ENCODE measurements around the gene LYPLAL1.

Gene LYPLAL1

GRCh38 chr1:219173758-219174459 lies at the start of gene LYPLAL1:
Gene LYPLAL1, plus strand, starts transcription at chr1:219173878. Its CDS starts 13 bp downstream, at chr1:219173891.
- DNase-seq (ENCODE audit: low read depth) = peak; percentile 85

- no peak for DNase-seq (ENCODE audit: low read depth)
Measured at GRCh38 chr1:219124163-219124562, 49.5 kb upstream of the LYPLAL1 start.

- no peak for DNase-seq (ENCODE audit: low read depth)
Measured at GRCh38 chr1:219125342-219125741, 48.3 kb upstream of the LYPLAL1 start.

- no peak for DNase-seq (ENCODE audit: low read depth)
Measured at GRCh38 chr1:219126377-219126776, 47.3 kb upstream of the LYPLAL1 start.

- no peak for DNase-seq (ENCODE audit: low read depth)
Measured at GRCh38 chr1:219128957-219129356, 44.7 kb upstream of the LYPLAL1 start.

GRCh38 chr1:219130366-219130935 lies 43.2 kb upstream of the LYPLAL1 start:
- no peak for DNase-seq (ENCODE audit: low read depth)

GRCh38 chr1:219132939-219133338 lies 40.7 kb upstream of the LYPLAL1 start:
- no peak for DNase-seq (ENCODE audit: low read depth)

- DNase-seq (ENCODE audit: low read depth) = no peak
Measured at GRCh38 chr1:219138747-219139146, 34.9 kb upstream of the LYPLAL1 start.

- no peak for DNase-seq (ENCODE audit: low read depth)
Measured at GRCh38 chr1:219140303-219140877, 33.3 kb upstream of the LYPLAL1 start.

- no peak for DNase-seq (ENCODE audit: low read depth)
Measured at GRCh38 chr1:219143735-219144134, 29.9 kb upstream of the LYPLAL1 start.

- no peak for DNase-seq (ENCODE audit: low read depth)
Measured at GRCh38 chr1:219144658-219145315, 28.9 kb upstream of the LYPLAL1 start.

GRCh38 chr1:219147571-219148019 lies 26.1 kb upstream of the LYPLAL1 start:
- no peak for DNase-seq (ENCODE audit: low read depth)

GRCh38 chr1:219149009-219149577 lies 24.6 kb upstream of the LYPLAL1 start:
- DNase-seq (ENCODE audit: low read depth) = no peak

- DNase-seq (ENCODE audit: low read depth) = no peak
Measured at GRCh38 chr1:219149953-219150352, 23.7 kb upstream of the LYPLAL1 start.

- no peak for DNase-seq (ENCODE audit: low read depth)
Measured at GRCh38 chr1:219150913-219151312, 22.8 kb upstream of the LYPLAL1 start.

GRCh38 chr1:219151467-219151866 lies 22.2 kb upstream of the LYPLAL1 start:
- DNase-seq (ENCODE audit: low read depth) = no peak

- no peak for DNase-seq (ENCODE audit: low read depth)
Measured at GRCh38 chr1:219152751-219153150, 20.9 kb upstream of the LYPLAL1 start.

- DNase-seq (ENCODE audit: low read depth) = no peak
Measured at GRCh38 chr1:219153723-219154122, 20.0 kb upstream of the LYPLAL1 start.

- no peak for DNase-seq (ENCODE audit: low read depth)
Measured at GRCh38 chr1:219155135-219155534, 18.5 kb upstream of the LYPLAL1 start.

GRCh38 chr1:219159946-219160645 lies 13.6 kb upstream of the LYPLAL1 start:
- DNase-seq (ENCODE audit: low read depth) = no peak

- no peak for DNase-seq (ENCODE audit: low read depth)
Measured at GRCh38 chr1:219160967-219161366, 12.7 kb upstream of the LYPLAL1 start.

GRCh38 chr1:219161371-219161770 lies 12.3 kb upstream of the LYPLAL1 start:
- DNase-seq (ENCODE audit: low read depth) = no peak
